ENCODE results near the gene HACD2.

Gene HACD2

DNA sequence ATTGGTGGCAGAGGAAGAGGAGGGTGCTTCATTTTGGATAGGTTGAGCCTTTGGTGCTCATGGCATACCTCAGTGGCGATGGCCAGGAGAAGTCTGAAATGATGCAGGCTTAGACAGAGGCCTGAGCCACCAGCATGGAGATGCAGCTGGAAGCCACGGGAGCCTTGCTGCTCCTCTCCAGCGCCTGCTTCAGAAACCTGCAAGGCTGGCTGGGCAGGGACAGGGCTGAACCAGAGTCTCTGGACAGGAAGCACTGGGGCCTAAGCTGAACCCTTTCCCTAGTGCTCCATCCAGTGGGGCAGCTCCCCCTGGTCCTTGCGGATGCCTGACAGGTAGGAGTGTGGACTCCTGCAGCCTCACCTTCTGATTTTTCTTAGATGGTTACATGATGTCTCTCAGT, 99.3 kb downstream of the HACD2 start:
- no peaks in the 10 kb centered on the region for H3K36me3 ChIP-seq (ENCODE audit: insufficient read depth, low read length)
- no peak overlapping the region for H3K4me3 ChIP-seq (ENCODE audit: low read depth, low read length)
- H2AFZ ChIP-seq (ENCODE audit: low read length, unreplicated experiment) = no peak overlapping the region
- no peaks in the 10 kb centered on the region for H3K4me1 ChIP-seq (ENCODE audit: control insufficient read depth, insufficient read depth, low read length, unreplicated experiment)
- peaks cover 10% of the 10 kb centered on the region for H3K27me3 ChIP-seq (ENCODE audit: insufficient read depth, low read length)
- no peak overlapping the region for H3K27ac ChIP-seq (ENCODE audit: low read depth, low read length)
- H3K79me2 ChIP-seq (ENCODE audit: control insufficient read depth, insufficient read depth, low read length, unreplicated experiment) = no peaks in the 10 kb centered on the region

DNA sequence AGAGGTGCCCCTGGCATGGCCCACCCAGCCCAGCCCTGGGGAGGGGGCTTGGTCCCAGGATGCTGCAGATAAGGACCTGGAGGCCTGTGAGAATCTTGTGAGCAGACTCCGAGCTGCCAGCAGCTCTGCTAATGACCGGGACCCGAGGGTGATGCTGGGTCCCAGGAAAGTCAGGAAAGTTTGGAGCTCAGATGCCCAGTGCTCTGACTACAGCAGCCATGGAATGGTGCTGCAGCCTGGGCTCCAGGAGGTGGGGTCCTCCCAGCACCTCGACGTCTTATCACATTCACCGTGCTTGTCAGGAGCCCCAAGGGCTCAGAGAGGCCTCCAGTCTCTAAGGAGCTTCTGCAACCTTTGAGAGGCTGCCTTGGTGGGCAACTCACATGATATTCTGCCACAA, 101.7 kb downstream of the HACD2 start:
- no peak overlapping the region for H2AFZ ChIP-seq (ENCODE audit: low read length, unreplicated experiment)
- H3K79me2 ChIP-seq (ENCODE audit: control insufficient read depth, insufficient read depth, low read length, unreplicated experiment) = no peaks in the 10 kb centered on the region
- no peak overlapping the region for H3K4me3 ChIP-seq (ENCODE audit: low read depth, low read length)
- no peak overlapping the region for H3K27ac ChIP-seq (ENCODE audit: low read depth, low read length)
- H3K4me1 ChIP-seq (ENCODE audit: control insufficient read depth, insufficient read depth, low read length, unreplicated experiment) = no peaks in the 10 kb centered on the region
- peaks cover 22% of the 10 kb centered on the region for H3K27me3 ChIP-seq (ENCODE audit: insufficient read depth, low read length)
- H3K36me3 ChIP-seq (ENCODE audit: insufficient read depth, low read length) = no peaks in the 10 kb centered on the region

DNA sequence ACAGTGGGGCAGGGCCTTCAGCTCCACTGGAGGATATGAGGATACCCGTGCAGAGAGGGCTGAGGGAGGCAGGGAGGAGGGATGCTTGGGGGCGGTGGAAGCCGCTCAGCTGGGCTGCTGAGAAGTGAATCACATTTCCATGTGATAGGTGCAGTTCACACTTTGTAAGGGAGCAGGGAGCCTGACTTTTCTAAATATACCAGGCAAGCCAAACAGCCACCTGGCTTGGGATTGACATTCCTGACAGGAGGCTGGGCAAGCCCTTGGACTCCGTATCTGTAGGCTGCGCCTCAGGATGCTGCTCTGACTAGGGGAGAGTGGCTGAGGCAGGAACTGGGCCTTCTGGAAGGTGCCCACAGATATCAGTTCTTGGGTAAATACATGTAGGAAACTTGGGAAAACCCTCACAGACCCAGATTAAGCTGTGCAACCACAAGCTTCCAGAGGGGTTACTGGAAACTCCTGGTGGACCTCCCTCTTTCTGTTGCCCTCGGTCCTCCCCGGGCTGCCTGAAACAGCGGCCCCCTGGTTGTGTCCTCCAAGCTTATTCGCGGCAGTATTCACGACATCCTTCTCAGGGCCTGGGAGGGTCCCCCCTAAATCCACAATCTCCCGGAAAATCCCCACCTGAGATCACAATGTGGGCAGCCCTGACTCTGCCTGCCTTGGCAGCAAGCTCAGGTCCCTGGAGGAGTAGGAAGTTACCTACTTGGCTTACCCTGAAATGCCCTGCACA, 103.0 kb downstream of the HACD2 start:
- peaks cover 35% of the 10 kb centered on the region for H3K27me3 ChIP-seq (ENCODE audit: insufficient read depth, low read length)
- H3K4me3 ChIP-seq (ENCODE audit: low read depth, low read length) = no peak overlapping the region
- H3K79me2 ChIP-seq (ENCODE audit: control insufficient read depth, insufficient read depth, low read length, unreplicated experiment) = no peaks in the 10 kb centered on the region
- no peak overlapping the region for H3K27ac ChIP-seq (ENCODE audit: low read depth, low read length)
- no peaks in the 10 kb centered on the region for H3K36me3 ChIP-seq (ENCODE audit: insufficient read depth, low read length)
- no peak overlapping the region for H2AFZ ChIP-seq (ENCODE audit: low read length, unreplicated experiment)
- no peaks in the 10 kb centered on the region for H3K4me1 ChIP-seq (ENCODE audit: control insufficient read depth, insufficient read depth, low read length, unreplicated experiment)

DNA sequence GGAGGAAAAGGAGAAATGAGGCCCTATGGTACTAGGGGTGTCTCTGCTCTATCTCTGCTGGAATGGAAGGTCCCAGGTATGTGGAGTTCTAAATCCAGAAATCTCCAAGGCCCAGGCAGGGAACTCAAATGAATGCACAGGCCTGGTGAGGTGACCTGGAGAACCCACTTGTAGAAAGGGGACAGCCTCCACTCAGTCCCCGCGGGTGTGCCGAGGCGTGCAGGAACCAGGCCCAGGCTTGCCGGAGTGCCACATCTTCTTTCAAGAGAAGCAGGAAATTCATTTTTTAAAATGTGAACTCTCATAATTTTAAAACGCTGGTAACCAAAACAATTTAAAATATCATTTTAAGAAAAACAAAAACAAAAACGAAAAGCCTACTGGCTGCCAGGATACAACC, 103.8 kb downstream of the HACD2 start:
- Histone ChIP-seq H2AFZ (ENCODE audit: low read length, unreplicated experiment) (no peak overlapping the region), H3K4me1 (ENCODE audit: control insufficient read depth, insufficient read depth, low read length, unreplicated experiment) (no peaks in the 10 kb centered on the region), H3K27me3 (ENCODE audit: insufficient read depth, low read length) (peaks cover 38% of the 10 kb centered on the region), H3K27ac (ENCODE audit: low read depth, low read length) (no peak overlapping the region), H3K4me3 (ENCODE audit: low read depth, low read length) (no peak overlapping the region), H3K79me2 (ENCODE audit: control insufficient read depth, insufficient read depth, low read length, unreplicated experiment) (no peaks in the 10 kb centered on the region), H3K36me3 (ENCODE audit: insufficient read depth, low read length) (no peaks in the 10 kb centered on the region)

DNA sequence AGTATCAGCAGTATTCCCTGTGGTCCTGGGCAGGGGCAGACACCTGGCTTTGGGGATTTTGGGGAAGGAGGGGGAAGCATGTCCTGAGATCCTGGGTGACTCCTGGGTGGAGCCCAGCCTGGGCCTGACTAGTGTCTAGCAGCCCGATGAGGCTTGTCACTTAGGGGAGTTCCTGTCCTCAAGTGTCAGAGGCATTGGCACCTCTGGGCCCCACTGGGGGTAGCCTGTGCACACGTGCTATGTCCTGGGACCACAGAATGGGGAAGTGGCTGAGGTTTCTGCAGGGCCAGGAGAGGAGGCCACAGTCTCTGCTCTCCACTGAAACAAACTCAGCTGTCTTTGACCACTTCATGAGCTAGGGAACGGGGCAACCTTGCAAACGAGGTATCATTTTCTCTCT, 104.4 kb downstream of the HACD2 start:
- Histone ChIP-seq H3K4me1 (ENCODE audit: control insufficient read depth, insufficient read depth, low read length, unreplicated experiment) (no peaks in the 10 kb centered on the region), H3K27me3 (ENCODE audit: insufficient read depth, low read length) (peaks cover 44% of the 10 kb centered on the region), H3K27ac (ENCODE audit: low read depth, low read length) (no peak overlapping the region), H3K4me3 (ENCODE audit: low read depth, low read length) (no peak overlapping the region), H3K79me2 (ENCODE audit: control insufficient read depth, insufficient read depth, low read length, unreplicated experiment) (no peaks in the 10 kb centered on the region), H3K36me3 (ENCODE audit: insufficient read depth, low read length) (no peaks in the 10 kb centered on the region), H2AFZ (ENCODE audit: low read length, unreplicated experiment) (no peak overlapping the region)

DNA sequence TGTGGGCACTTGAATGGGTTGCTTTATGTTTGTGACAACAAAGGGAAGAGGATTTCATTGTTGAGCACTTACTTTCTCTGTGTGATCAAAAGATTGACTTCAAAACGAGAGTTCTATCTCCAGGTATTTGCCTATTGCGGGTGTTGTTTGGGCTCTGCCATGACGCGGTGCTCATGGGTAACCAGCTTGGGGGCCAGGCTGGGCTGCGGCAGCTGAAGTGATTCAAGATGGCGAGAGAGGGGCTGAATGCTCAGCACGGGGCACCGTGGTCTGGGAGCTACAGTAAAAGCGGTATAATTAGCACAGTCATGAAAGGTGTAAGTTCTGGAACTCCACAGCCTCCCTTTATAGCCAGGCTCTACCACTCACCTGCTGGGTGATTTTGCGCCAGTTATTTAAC, 105.0 kb downstream of the HACD2 start:
- H3K4me3 ChIP-seq (ENCODE audit: low read depth, low read length) = no peak overlapping the region
- no peaks in the 10 kb centered on the region for H3K36me3 ChIP-seq (ENCODE audit: insufficient read depth, low read length)
- no peak overlapping the region for H2AFZ ChIP-seq (ENCODE audit: low read length, unreplicated experiment)
- H3K79me2 ChIP-seq (ENCODE audit: control insufficient read depth, insufficient read depth, low read length, unreplicated experiment) = no peaks in the 10 kb centered on the region
- H3K27ac ChIP-seq (ENCODE audit: low read depth, low read length) = no peak overlapping the region
- H3K4me1 ChIP-seq (ENCODE audit: control insufficient read depth, insufficient read depth, low read length, unreplicated experiment) = no peaks in the 10 kb centered on the region
- peaks cover 50% of the 10 kb centered on the region for H3K27me3 ChIP-seq (ENCODE audit: insufficient read depth, low read length)

DNA sequence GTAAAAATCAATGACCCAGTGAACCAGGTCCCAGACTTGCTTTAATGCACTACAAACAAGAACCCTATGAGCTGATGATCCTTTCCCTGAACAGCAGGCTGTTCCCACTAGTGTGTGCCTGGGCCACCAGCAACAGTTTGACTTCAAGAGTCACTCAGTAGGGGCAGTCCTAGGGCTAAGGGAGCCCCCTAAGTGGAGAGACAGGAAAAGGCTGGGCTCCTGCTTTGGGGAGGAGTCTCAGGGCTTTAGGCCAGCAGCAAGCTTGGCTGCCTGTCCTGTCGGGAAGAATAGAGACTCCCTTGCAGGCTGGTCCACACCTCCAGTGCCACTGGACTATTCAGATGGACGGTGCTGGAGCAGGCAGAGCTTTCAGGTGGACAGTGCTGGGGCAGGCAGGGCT, 106.5 kb downstream of the HACD2 start:
- Histone ChIP-seq H3K4me3 (ENCODE audit: low read depth, low read length) (no peak overlapping the region), H3K27me3 (ENCODE audit: insufficient read depth, low read length) (peaks cover 59% of the 10 kb centered on the region), H3K4me1 (ENCODE audit: control insufficient read depth, insufficient read depth, low read length, unreplicated experiment) (no peaks in the 10 kb centered on the region), H3K79me2 (ENCODE audit: control insufficient read depth, insufficient read depth, low read length, unreplicated experiment) (no peaks in the 10 kb centered on the region), H3K27ac (ENCODE audit: low read depth, low read length) (no peak overlapping the region), H2AFZ (ENCODE audit: low read length, unreplicated experiment) (no peak overlapping the region), H3K36me3 (ENCODE audit: insufficient read depth, low read length) (no peaks in the 10 kb centered on the region)

DNA sequence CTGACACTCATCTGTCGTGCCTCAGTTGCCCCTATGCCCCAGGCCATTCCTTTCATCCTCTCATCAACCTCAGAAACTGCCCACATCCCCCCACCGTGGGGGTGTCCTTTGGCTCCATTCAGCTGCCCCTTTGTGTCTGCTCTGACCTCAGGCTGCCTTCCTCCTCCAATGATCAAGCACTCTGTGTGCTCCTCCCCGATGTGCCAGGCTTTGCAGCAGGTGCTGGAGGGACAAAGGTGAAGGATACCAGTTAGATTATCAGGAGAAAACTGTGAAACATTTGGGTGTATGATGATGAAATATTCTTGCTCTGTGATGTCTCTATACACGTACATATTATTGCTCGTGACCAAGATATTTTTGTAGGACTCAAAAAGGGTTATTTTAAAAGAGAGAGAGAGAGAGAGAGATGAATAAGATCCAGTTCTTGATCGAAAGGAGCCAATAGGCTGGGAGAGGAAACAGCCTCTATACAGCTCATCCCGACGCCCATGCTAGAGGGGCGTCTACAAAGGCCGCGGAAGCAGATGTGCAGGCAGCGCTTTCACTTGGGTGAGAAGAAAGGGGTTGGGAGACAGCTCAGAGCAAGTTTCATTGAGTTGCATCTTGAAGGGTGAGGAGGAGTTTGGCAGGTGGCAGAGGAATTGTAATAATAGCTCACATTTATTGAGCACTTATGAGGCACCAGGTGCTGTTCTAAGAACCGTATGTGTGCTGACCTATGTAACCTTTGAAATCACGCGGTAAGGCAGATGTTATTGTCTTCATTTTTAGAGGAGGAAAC, 107.7 kb downstream of the HACD2 start:
- Histone ChIP-seq H3K27ac (ENCODE audit: low read depth, low read length) (no peak overlapping the region), H3K79me2 (ENCODE audit: control insufficient read depth, insufficient read depth, low read length, unreplicated experiment) (no peaks in the 10 kb centered on the region), H3K4me1 (ENCODE audit: control insufficient read depth, insufficient read depth, low read length, unreplicated experiment) (no peaks in the 10 kb centered on the region), H2AFZ (ENCODE audit: low read length, unreplicated experiment) (no peak overlapping the region), H3K4me3 (ENCODE audit: low read depth, low read length) (no peak overlapping the region), H3K27me3 (ENCODE audit: insufficient read depth, low read length) (peaks cover 63% of the 10 kb centered on the region), H3K36me3 (ENCODE audit: insufficient read depth, low read length) (no peaks in the 10 kb centered on the region)

DNA sequence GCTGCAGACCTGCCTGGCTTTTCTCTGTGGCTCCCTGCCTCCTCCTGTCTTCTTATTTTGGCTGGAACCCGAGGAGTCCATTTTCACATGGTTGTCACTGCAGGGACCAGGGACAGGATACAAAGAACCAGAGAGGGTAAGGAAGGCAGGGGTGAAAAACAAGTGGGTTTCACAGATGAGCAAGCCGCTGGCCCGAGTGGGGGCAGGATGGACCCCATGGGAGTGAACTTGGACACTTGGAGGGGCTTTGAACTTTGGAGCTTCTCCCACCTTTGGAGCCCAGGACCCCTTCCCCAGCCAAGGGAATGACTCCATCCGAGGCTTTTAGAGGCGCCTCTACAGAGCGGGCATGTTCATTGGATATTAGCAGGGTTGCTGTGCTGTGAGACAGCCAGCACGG, 109.1 kb downstream of the HACD2 start:
- Histone ChIP-seq H3K27ac (ENCODE audit: low read depth, low read length) (no peak overlapping the region), H3K27me3 (ENCODE audit: insufficient read depth, low read length) (peaks cover 72% of the 10 kb centered on the region), H3K4me3 (ENCODE audit: low read depth, low read length) (no peak overlapping the region), H3K79me2 (ENCODE audit: control insufficient read depth, insufficient read depth, low read length, unreplicated experiment) (no peaks in the 10 kb centered on the region), H3K36me3 (ENCODE audit: insufficient read depth, low read length) (no peaks in the 10 kb centered on the region), H2AFZ (ENCODE audit: low read length, unreplicated experiment) (no peak overlapping the region), H3K4me1 (ENCODE audit: control insufficient read depth, insufficient read depth, low read length, unreplicated experiment) (no peaks in the 10 kb centered on the region)

DNA sequence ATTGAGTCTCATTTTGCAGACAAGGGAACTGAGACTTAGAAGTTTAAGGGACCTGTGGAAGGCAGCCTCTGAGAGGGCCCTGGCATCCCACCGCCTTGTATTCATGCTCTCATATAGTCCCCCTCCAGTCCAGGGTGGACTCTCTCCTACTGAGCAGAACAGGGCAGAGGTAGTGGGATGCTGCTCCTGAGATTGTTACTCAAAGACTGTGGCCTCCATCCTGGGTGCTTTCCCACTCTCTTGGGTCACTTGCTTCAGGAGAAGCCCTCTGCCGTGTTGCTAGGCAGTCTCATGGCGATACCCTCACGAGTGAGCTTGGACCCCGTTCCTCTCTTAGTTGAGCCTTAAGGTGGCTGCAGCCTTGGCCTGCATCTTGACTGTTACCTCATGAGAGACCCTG, 113.7 kb downstream of the HACD2 start:
- Histone ChIP-seq H3K79me2 (ENCODE audit: control insufficient read depth, insufficient read depth, low read length, unreplicated experiment) (no peaks in the 10 kb centered on the region), H3K4me1 (ENCODE audit: control insufficient read depth, insufficient read depth, low read length, unreplicated experiment) (no peaks in the 10 kb centered on the region), H3K27me3 (ENCODE audit: insufficient read depth, low read length) (peaks cover 71% of the 10 kb centered on the region), H3K36me3 (ENCODE audit: insufficient read depth, low read length) (no peaks in the 10 kb centered on the region), H3K27ac (ENCODE audit: low read depth, low read length) (no peak overlapping the region), H3K4me3 (ENCODE audit: low read depth, low read length) (no peak overlapping the region), H2AFZ (ENCODE audit: low read length, unreplicated experiment) (no peak overlapping the region)
